ENCODE measurements around the gene PCDH1. TPM values are rescaled to one million over a fixed set of nuclear protein-coding genes. Genes with fewer than 3 reads are reported as not detected.

Gene PCDH1
- total RNA-seq, 4 donors from 2014 or later: 19.9 to 55.5 (median 44.9) TPM

GRCh38 chr5:141806626-141807025 lies 71.6 kb downstream of the PCDH1 start:
- no peak for TF ChIP-seq POLR2A (IDR thresholded peaks at IDR 0.05)
- no peak for TF ChIP-seq EP300 (IDR thresholded peaks at IDR 0.05)
- no peak for TF ChIP-seq CTCF (IDR thresholded peaks at IDR 0.05)
- no peaks in the 10 kb centered on the region for H3K36me3 ChIP-seq
- H3K27me3 ChIP-seq: peaks cover 0 to 6% of the 10 kb centered on the region in 2 donors
- DNase-seq (ENCODE audit: low spot score in 2 of 2): no peak
- H3K4me3 ChIP-seq: no peak overlapping the region
- no peaks in the 10 kb centered on the region for H3K9me3 ChIP-seq
- H3K4me1 ChIP-seq: peaks cover 0 to 8% (median 0%) of the 10 kb centered on the region in 4 donors
- 65 to 70% methylated on average over 5 of the region's 5 CpGs for WGBS, 2 donors
- no peak overlapping the region for H3K27ac ChIP-seq

DNA sequence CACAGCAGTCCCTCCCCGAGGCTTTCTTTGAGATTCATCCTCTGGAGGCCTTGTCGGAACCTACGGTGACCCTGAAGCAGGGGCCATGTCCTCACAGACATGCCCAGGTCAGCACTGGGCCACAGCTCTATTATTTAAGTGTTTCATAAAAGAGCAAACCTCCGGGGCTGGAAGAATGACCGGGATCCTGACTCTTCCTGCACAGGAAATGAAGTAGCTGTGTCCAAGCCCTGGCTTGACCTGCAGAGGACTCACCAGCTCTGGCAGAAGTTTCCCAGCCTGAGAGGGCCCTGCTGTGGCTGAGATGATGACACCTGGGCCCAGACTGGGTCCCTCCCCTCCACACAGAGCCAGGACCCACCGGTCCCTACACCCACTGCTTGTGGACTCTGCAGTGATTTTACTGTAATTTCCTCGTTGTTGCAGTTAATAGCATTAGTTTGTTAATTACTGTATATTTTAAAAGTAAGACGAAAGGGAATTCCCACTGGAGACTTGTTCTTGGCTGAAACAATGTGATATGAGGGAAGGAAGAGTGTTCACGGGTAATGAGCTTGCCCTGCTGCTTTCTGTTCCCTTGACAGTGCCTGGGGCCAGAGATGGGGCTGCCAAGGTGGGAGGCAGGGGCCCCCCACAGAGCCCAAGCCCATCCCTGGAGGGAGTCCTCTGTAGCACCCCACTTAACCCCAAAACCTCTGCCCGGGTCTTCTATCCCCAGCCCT lies 72.2 kb downstream of the PCDH1 start:
- no peaks in the 10 kb centered on the region for H3K36me3 ChIP-seq
- peaks cover 0 to 4% (median 0%) of the 10 kb centered on the region in 4 donors for H3K4me1 ChIP-seq
- no peak overlapping the region for H3K4me3 ChIP-seq
- no peak for TF ChIP-seq POLR2A (IDR thresholded peaks at IDR 0.05)
- no peak for TF ChIP-seq CTCF (IDR thresholded peaks at IDR 0.05)
- no peak for TF ChIP-seq EP300 (IDR thresholded peaks at IDR 0.05)
- peak in 1 of 2 donors; percentile 5 for DNase-seq (ENCODE audit: low spot score in 2 of 2)
- H3K9me3 ChIP-seq: no peaks in the 10 kb centered on the region
- WGBS, 2 donors: 35 to 48% methylated on average over 9 to 10 of the region's 10 CpGs
- H3K27ac ChIP-seq: no peak overlapping the region
- peaks cover 0 to 3% of the 10 kb centered on the region in 2 donors for H3K27me3 ChIP-seq

GRCh38 chr5:141804475-141804874 lies 73.7 kb downstream of the PCDH1 start:
- H3K9me3 ChIP-seq: no peaks in the 10 kb centered on the region
- DNase-seq (ENCODE audit: low spot score in 2 of 2): no peak
- no peaks in the 10 kb centered on the region for H3K36me3 ChIP-seq
- TF ChIP-seq POLR2A (IDR thresholded peaks at IDR 0.05) (no peak), EP300 (IDR thresholded peaks at IDR 0.05) (no peak), CTCF (IDR thresholded peaks at IDR 0.05) (no peak)
- H3K4me3 ChIP-seq: no peak overlapping the region
- 49% methylated on average over 5 of the region's 5 CpGs for WGBS, 2 donors
- peaks cover 0 to 4% (median 0%) of the 10 kb centered on the region in 4 donors for H3K4me1 ChIP-seq
- no peaks in the 10 kb centered on the region for H3K27me3 ChIP-seq
- no peak overlapping the region for H3K27ac ChIP-seq

Other genes with a start within 250 kb of the PCDH1 start
- 10 to 100 TPM; 33.0 to 38.3 (median 36.5) TPM for gene HDAC3, start 241.6 kb downstream of the PCDH1 start, total RNA-seq
- 1 to 10 TPM; 2.0 to 8.7 (median 4.1) TPM for gene RELL2, start 241.4 kb downstream of the PCDH1 start, total RNA-seq
- 10 to 100 TPM; 10.7 to 53.4 (median 34.5) TPM for gene FCHSD1, start 227.0 kb downstream of the PCDH1 start, total RNA-seq
- 10 to 100 TPM in 2 of 4 donors, 1 to 10 TPM in 2; 4.4 to 11.8 (median 9.4) TPM for gene ARAP3, start 196.2 kb downstream of the PCDH1 start, total RNA-seq
- gene DELE1, start 45.5 kb upstream of the PCDH1 start, total RNA-seq: 10 to 100 TPM; 59.6 to 80.4 (median 75.7) TPM
- 1 to 10 TPM; 1.0 to 4.5 (median 2.6) TPM for gene PCDH12, start 79.8 kb upstream of the PCDH1 start, total RNA-seq
- gene RNF14, start 90.7 kb upstream of the PCDH1 start, total RNA-seq: 10 to 100 TPM; 48.0 to 70.5 (median 57.8) TPM
- 10 to 100 TPM; 14.0 to 29.7 (median 16.3) TPM for gene GNPDA1, start 134.6 kb upstream of the PCDH1 start, total RNA-seq
- gene NDFIP1, start 230.4 kb upstream of the PCDH1 start, total RNA-seq: 100 to 1,000 TPM in 2 of 4 donors, 10 to 100 TPM in 2; 96.1 to 172 (median 107) TPM